Measurements from ENCODE around the gene ACKR2. TPM values are rescaled to one million over a fixed set of nuclear protein-coding genes. Genes with fewer than 3 reads are reported as not detected.

Gene ACKR2
- polyA plus RNA-seq, 1 of the 3 experiments (the other 2 are of a cell fraction): 0.10 TPM

DNA sequence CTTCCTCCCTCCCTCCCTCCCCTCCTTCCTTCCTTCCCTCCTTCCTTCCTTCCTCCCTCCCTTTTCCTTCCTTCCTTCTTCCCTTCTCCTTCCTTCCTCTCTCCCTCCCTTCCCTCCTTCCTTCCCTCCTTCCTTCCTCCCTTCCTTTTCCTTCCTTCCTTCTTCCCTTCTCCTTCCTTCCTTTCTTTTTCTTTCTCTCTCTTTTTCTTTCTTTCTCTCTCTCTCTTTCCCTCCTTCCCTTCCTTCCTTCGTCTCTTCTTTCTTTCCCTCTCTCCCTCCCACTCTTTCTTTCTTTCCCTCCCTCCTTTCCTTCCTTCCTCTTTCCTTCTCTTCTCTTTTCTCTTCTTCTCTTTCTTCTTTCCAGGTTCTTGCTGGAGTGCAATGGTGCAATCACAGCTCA lies 94.8 kb downstream of the ACKR2 start:
- no peak overlapping the region for H3K4me3 ChIP-seq (ENCODE audit: low read depth in 2 of 2, low read length in 1 of 2)
- 29% methylated on average over 1 of the region's 1 CpG for WGBS (ENCODE audit: low lambda C conversion rate)
- H3K27ac ChIP-seq (ENCODE audit: low read depth in 2 of 2, low read length in 1 of 2): no peak overlapping the region
- no peak overlapping the region for H2AFZ ChIP-seq (ENCODE audit: low read depth)
- H3K27me3 ChIP-seq (ENCODE audit: insufficient read depth): no peaks in the 10 kb centered on the region; the same call in 1 of the 2 replicates
- H3K79me2 ChIP-seq (ENCODE audit: insufficient read depth): no peaks in the 10 kb centered on the region
- DNase-seq: no peak
- POLR2A ChIA-PET: no interaction called here
- TF ChIP-seq GATA2 (CRISPR knock-in tag; IDR thresholded peaks at IDR 0.05) (no peak), MAX (IDR thresholded peaks at IDR 0.05; ENCODE audit: low read depth) (no peak), YY1 (IDR thresholded peaks at IDR 0.05; ENCODE audit: low read depth) (no peak), TAF1 (IDR thresholded peaks at IDR 0.05; ENCODE audit: borderline replicate concordance, low read depth, low read length) (no peak), FOSL2 (IDR thresholded peaks at IDR 0.05; ENCODE audit: borderline replicate concordance, low read depth) (no peak), FOXJ3 (CRISPR knock-in tag; IDR thresholded peaks at IDR 0.05) (no peak), EP300 (IDR thresholded peaks at IDR 0.05; ENCODE audit: borderline replicate concordance in 1 of 2, low read depth in 1 of 2, low read length in 1 of 2) (no peak), MEF2A (IDR thresholded peaks at IDR 0.05; ENCODE audit: borderline replicate concordance, low read depth) (no peak), FOXM1 (IDR thresholded peaks at IDR 0.05; ENCODE audit: low read depth) (no peak), POLR2AphosphoS5 (IDR thresholded peaks at IDR 0.05; ENCODE audit: low read depth, low read length) (no peak), SMC3 (IDR thresholded peaks at IDR 0.05; ENCODE audit: low read depth, low read length) (no peak), TCF12 (IDR thresholded peaks at IDR 0.05) (no peak)
- TF ChIP-seq, protein P1, sequence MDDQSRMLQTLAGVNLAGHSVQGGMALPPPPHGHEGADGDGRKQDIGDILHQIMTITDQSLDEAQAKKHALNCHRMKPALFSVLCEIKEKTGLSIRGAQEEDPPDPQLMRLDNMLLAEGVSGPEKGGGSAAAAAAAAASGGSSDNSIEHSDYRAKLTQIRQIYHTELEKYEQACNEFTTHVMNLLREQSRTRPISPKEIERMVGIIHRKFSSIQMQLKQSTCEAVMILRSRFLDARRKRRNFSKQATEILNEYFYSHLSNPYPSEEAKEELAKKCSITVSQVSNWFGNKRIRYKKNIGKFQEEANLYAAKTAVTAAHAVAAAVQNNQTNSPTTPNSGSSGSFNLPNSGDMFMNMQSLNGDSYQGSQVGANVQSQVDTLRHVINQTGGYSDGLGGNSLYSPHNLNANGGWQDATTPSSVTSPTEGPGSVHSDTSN (IDR thresholded peaks at IDR 0.05): no peak
- CTCF ChIA-PET: no interaction called here
- H3K9me2 ChIP-seq: no peaks in the 10 kb centered on the region
- H3K9ac ChIP-seq: no peak overlapping the region
- no peaks in the 10 kb centered on the region for H3K9me3 ChIP-seq
- no peaks in the 10 kb centered on the region for H3K36me3 ChIP-seq (replicated peaks in 1 of 2; ENCODE audit: control insufficient read depth in 1 of 2, insufficient read depth in 2 of 2, low read length in 1 of 2)
- no peaks in the 10 kb centered on the region for H4K20me1 ChIP-seq (ENCODE audit: insufficient read depth)
- no peaks in the 10 kb centered on the region for H3F3A ChIP-seq (replicated peaks; ENCODE audit: insufficient read depth)
- peaks cover 0 to 8% of the 10 kb centered on the region in 2 experiments; a peak in 2 of 4 replicates for H3K4me1 ChIP-seq (ENCODE audit: control insufficient read depth in 1 of 2, insufficient read depth in 2 of 2, low read depth in 1 of 2, low read length in 1 of 2)
- H3K4me2 ChIP-seq: no peak overlapping the region

GRCh38 chr3:42905740-42906069 lies 96.5 kb downstream of the ACKR2 start:
- Histone ChIP-seq H3K4me2 (no peak overlapping the region), H4K20me1 (ENCODE audit: insufficient read depth) (no peaks in the 10 kb centered on the region), H3K4me1 (ENCODE audit: control insufficient read depth in 1 of 2, insufficient read depth in 2 of 2, low read depth in 1 of 2, low read length in 1 of 2) (peaks cover 0 to 8% of the 10 kb centered on the region in 2 experiments; a peak in 2 of 4 replicates), H3K79me2 (ENCODE audit: insufficient read depth) (no peaks in the 10 kb centered on the region), H3K4me3 (ENCODE audit: low read depth in 2 of 2, low read length in 1 of 2) (peak overlapping the region in 1 of 2 experiments; percentile 43; a peak in 2 of 4 replicates), H2AFZ (ENCODE audit: low read depth) (no peak overlapping the region), H3K9ac (no peak overlapping the region), H3K27ac (ENCODE audit: low read depth in 2 of 2, low read length in 1 of 2) (no peak overlapping the region), H3K36me3 (replicated peaks in 1 of 2; ENCODE audit: control insufficient read depth in 1 of 2, insufficient read depth in 2 of 2, low read length in 1 of 2) (no peaks in the 10 kb centered on the region), H3F3A (replicated peaks; ENCODE audit: insufficient read depth) (no peaks in the 10 kb centered on the region), H3K9me3 (no peaks in the 10 kb centered on the region), H3K9me2 (no peaks in the 10 kb centered on the region), H3K27me3 (ENCODE audit: insufficient read depth) (no peaks in the 10 kb centered on the region; the same call in 1 of the 2 replicates)
- ChIA-PET POLR2A (interaction anchor here (1.3 kb wide), 1 partner anchor 305 kb away, joined by 4 read pairs; the partner anchor contains the start of gene NKTR), CTCF (no interaction called here)
- 46% methylated on average over 12 of the region's 12 CpGs for WGBS (ENCODE audit: low lambda C conversion rate)
- no peak for DNase-seq
- no peak for TF ChIP-seq RCOR1 (IDR thresholded peaks at IDR 0.05; ENCODE audit: low read length)
- TF ChIP-seq, protein P1 (IDR thresholded peaks at IDR 0.05): no peak
- TF ChIP-seq YY1 (IDR thresholded peaks at IDR 0.05; ENCODE audit: low read depth): no peak
- no peak for TF ChIP-seq EP300 (IDR thresholded peaks at IDR 0.05; ENCODE audit: borderline replicate concordance in 1 of 2, low read depth in 1 of 2, low read length in 1 of 2)
- no peak for TF ChIP-seq RXRA (IDR thresholded peaks at IDR 0.05; ENCODE audit: borderline replicate concordance, low read depth)
- no peak for TF ChIP-seq ELF1 (IDR thresholded peaks at IDR 0.05)
- TF ChIP-seq TAF1 (IDR thresholded peaks at IDR 0.05; ENCODE audit: borderline replicate concordance, low read depth, low read length): no peak
- TF ChIP-seq, protein P2, sequence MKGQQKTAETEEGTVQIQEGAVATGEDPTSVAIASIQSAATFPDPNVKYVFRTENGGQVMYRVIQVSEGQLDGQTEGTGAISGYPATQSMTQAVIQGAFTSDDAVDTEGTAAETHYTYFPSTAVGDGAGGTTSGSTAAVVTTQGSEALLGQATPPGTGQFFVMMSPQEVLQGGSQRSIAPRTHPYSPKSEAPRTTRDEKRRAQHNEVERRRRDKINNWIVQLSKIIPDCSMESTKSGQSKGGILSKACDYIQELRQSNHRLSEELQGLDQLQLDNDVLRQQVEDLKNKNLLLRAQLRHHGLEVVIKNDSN (IDR thresholded peaks at IDR 0.05; ENCODE audit: borderline replicate concordance, low read depth): no peak
- TF ChIP-seq TEAD4 (IDR thresholded peaks at IDR 0.05; ENCODE audit: borderline replicate concordance, insufficient read depth): no peak
- TF ChIP-seq, protein P3, sequence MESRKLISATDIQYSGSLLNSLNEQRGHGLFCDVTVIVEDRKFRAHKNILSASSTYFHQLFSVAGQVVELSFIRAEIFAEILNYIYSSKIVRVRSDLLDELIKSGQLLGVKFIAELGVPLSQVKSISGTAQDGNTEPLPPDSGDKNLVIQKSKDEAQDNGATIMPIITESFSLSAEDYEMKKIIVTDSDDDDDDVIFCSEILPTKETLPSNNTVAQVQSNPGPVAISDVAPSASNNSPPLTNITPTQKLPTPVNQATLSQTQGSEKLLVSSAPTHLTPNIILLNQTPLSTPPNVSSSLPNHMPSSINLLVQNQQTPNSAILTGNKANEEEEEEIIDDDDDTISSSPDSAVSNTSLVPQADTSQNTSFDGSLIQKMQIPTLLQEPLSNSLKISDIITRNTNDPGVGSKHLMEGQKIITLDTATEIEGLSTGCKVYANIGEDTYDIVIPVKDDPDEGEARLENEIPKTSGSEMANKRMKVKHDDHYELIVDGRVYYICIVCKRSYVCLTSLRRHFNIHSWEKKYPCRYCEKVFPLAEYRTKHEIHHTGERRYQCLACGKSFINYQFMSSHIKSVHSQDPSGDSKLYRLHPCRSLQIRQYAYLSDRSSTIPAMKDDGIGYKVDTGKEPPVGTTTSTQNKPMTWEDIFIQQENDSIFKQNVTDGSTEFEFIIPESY (IDR thresholded peaks at IDR 0.05; ENCODE audit: borderline replicate concordance, low read depth): no peak
- TF ChIP-seq RFX5 (IDR thresholded peaks at IDR 0.05; ENCODE audit: low read length): no peak
- no peak for TF ChIP-seq MAX (IDR thresholded peaks at IDR 0.05; ENCODE audit: low read depth)
- no peak for TF ChIP-seq MXI1 (IDR thresholded peaks at IDR 0.05; ENCODE audit: low read depth, low read length)
- TF ChIP-seq CHD2 (IDR thresholded peaks at IDR 0.05; ENCODE audit: low read length, partially characterized antibody): no peak
- TF ChIP-seq SIN3A (IDR thresholded peaks at IDR 0.05; ENCODE audit: borderline replicate concordance, low read depth, low read length): no peak
- TF ChIP-seq GATA2 (CRISPR knock-in tag; IDR thresholded peaks at IDR 0.05): no peak
- TF ChIP-seq SMC3 (IDR thresholded peaks at IDR 0.05; ENCODE audit: low read depth, low read length): no peak
- TF ChIP-seq JUND (IDR thresholded peaks at IDR 0.05): no peak
